ENCODE results near the gene DUSP15.
A peak's percentile ranks its signal among the peaks of the same experiment; 100 is the strongest.
"Not testable (repeated sequence)": the region's sequence is repeated elsewhere in the genome, so short reads cannot be mapped to it uniquely, and the experiment has no call there.

The DUSP15 gene

GRCh38 chr20:31839782-31840487 is 30.4 kb downstream of the DUSP15 start:
- DNase-seq (ENCODE audit: low spot score) = no peak

- no peak for DNase-seq (ENCODE audit: low spot score)
Observed at GRCh38 chr20:31838646-31839292, 31.6 kb downstream of the DUSP15 start.

DNA sequence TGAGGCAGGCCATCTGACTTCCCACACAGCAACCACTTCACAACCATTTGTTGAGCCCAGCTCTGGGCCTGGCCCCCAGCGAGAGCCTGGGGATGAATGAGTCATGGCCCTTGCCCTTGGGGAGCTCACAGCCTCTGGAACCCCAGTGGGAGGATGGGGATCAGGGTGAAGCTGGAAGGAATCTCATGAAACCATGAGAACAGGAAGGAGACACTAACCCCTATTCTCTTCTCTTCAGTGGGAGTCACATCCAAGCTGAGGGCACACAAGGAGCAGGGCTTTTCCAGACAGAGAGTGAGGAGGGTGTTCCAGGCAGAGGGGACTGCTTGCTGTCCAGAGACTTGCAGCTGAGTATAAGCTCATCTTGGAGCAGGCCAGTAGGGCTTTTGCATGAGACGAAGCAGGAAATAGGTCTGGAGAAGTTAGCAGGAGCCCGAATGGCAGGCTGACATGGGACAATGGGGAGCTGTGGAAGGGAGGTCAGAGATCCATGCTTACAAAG is 32.4 kb downstream of the DUSP15 start:
- DNase-seq (ENCODE audit: low spot score) = no peak

DNA sequence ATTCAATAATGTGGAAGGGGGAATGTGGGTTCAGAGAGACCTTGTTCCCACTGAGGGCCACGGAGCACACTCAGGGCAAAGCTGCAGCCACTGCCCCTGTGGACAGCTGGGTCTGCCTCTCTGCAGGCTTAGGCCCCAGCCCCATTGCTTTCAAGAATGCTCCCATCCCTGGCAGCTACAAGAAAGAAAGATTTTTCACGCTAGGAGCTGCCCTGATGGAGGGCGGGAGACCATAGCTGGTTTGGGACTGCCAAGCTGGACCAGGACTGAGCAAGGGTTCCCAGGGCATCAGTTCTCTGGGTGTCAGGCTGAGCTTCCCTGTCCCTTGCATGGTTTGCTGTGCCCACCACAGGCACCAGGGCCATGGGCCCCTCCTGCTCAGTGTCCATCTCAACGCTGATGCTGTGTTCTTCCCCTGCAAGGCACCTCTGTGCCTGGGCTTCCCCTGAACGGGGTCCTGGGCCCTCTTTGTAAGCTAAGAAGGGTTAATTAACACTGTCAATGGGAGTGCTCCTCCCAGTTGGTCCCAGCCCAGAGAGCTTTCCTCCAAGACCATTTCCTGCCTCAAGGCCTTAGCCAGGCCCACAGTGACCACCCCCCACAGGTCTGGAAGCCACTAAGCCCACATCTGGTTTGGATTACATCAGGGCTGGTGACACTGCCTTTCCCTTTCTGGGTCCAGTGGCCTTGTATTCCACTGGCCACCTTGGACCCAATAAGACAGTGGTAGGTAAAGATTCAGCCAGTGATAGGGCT is 33.3 kb downstream of the DUSP15 start:
- no peak for DNase-seq (ENCODE audit: low spot score)

DNA sequence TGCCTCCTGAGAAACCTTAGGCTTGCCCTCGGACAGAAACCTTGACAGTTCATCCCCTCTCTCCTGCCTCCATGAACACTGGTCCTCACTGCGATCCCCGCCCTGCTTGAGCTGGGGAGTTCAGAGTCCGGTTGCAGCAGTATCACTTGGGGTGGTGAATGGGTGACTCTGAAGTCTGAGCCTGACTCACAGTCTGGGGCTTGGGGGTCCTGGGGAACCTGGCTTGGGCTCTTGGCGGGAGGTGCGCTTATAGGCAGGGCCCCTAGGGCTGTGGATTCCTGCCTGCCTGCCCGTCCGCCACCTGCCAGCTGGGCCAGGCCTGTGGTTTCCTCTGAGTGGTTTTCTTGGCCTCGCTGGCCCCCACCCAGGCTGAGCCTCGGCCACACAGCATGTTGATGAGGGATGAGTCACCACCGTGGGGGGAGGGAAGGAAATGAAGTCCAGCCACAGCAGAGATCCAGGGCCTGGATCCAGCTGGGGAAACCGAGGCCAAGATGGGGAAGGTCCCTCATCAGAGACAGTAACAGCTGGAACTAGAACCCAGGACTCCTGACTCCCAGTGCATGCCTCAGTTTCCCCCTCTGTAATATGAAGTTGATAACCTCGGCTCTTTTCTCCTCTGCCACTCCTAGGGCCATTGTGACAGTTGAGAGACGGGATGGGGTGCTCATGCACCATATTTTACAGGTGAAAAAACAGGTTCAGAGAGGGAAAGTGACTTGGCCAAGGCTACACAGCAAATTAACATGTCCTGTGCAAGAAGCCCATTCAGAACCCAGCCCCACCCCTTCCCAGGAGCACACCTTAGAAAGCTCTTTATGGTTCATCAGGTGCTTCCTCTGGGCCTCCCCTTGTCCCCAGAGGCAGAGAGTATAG is 34.1 kb downstream of the DUSP15 start:
- DNase-seq (ENCODE audit: low spot score) = peak; percentile 38

DNA sequence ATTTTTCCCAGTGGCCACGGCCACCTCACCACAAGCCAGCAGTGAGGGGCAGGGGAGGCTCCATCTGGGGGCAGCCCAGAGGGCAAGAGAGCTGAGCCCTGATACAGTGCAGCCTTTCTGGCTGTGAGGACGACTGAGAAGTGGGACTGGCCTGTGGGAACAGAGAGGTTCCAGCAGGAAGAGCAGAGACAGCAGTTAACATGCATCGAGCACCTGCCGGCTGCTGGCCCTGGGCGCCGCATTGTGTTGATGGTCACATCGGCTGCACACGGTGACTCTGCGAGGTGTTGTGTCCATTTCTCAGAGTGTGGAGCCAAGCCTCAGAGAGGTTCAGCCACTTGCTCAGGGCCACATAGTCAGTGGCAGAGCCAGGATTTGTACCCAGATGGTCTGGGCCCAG is 34.8 kb downstream of the DUSP15 start:
- no peak for DNase-seq (ENCODE audit: low spot score)

DNA sequence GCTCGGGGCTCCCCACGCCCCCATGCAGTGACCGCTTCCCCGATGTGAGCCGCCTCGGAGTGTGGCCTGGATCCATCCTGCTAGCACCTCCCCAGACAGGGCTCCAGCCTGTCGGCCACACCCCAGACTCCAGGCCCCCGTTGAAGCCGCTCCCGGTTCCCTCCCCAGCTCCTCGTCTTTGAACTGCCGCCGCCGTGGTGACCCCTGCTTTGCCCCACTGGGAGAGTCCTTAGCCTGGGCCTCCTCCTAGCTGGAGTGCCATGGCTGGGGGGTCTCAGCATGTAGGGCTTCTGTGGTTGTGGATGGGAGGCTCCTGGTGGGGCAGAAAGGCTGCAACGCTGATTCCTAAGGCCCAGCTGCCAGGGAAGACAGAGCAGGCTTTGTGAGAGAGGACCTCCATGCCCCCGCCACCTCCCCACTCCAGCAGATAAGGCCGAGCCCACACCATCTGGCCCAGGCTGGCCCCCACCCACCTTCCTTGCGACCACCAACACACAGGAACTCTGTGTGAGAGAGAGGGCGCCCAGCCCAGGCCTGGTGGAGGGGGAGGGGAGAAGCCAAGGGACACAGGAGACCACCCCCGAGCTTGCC is 36.3 kb downstream of the DUSP15 start:
- DNase-seq (ENCODE audit: low spot score) = no peak

GRCh38 chr20:31833130-31833930 is 37.0 kb downstream of the DUSP15 start:
- DNase-seq (ENCODE audit: low spot score) = peak; percentile 60

DNA sequence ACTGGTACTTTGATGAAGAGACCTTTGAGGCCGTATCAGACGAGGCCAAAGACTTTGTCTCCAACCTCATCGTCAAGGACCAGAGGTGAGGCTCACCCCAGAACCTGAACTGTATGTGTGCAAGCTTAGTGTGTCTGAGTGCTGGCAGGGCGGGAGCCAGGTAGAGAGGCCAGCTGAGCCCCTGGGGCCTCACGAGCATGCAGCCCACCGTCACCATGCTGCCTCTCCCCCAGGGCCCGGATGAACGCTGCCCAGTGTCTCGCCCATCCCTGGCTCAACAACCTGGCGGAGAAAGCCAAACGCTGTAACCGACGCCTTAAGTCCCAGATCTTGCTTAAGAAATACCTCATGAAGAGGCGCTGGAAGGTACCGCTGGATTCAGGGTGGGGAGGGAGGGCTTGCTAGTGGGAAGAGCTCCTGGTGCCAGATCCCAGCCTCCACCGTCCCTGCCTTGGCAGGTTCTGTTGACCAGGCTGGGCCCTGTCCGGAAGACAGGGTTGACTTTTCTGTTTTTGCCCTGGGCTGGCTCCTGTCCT is 38.5 kb downstream of the DUSP15 start:
- DNase-seq (ENCODE audit: low spot score) = no peak

GRCh38 chr20:31831211-31831610 is 39.1 kb downstream of the DUSP15 start:
- DNase-seq (ENCODE audit: low spot score) = no peak

DNA sequence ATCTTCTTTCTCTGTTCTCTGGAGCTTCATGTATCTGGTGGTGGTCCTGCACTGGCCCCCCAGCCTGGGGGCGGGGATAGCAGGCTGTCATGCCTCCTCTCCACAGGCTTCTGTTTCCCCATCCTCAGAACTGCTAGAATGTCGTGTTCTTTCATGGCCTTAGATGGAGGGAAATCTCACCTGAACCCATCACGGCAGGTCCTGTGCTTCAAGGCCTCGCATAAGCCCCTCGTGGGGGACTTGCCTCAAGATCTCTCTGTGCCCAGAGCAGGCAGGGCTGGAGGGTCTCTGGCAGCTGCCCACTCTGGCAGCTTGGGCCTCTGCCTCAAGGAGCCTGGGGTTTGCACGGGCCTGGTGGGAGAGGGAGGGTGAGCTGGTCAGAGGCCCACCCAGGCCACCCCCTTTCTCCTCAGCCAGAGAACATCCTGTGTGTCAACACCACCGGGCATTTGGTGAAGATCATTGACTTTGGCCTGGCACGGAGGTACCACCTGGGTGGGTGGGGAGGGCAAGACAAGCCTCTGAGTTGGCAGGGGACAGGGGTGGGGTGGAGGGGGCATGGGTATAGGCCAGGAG is 39.8 kb downstream of the DUSP15 start:
- DNase-seq (ENCODE audit: low spot score) = no peak

DNA sequence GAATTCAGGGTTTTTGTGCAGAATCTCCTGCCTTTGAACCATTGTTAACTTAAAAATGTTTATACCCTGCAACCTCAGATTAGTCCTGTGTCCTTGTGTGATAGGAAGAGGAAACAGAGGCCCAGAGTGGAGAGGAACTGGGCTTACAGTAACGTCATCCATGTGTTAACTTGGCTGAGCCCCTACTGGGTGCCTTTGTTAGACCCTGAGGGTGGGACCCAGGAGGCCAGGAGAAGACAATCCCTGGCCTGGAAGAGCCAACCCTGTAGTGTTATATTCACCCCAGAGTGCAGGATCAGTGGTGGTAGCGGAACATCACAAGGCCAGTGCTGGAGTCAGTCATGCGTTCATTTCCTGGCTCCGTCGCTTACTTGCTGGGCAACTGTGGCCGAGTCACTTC is 40.6 kb downstream of the DUSP15 start:
- DNase-seq (ENCODE audit: low spot score) = no peak

GRCh38 chr20:31828016-31828415 is 42.3 kb downstream of the DUSP15 start:
- not testable (repeated sequence) for DNase-seq (ENCODE audit: low spot score)

DNA sequence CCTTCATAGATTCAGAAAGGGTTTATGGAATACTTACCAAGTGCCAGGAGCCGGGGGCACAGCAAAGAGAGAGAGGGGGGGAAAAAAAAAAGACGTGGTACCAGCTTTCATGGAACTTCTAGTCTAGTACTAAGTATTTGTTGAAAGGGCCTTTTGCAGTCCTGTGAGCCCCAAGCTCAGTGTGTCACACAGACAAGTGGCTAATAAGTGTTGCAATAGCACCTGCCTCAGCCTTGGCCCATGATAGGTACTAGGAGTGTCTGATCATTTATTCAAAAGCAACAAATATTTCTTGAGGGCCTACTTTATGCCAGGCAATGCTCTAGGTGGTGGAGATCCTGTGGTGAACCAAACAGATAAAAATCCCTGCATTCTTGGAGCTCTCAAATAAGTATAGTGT is 43.3 kb downstream of the DUSP15 start:
- no peak for DNase-seq (ENCODE audit: low spot score)

- no peak for DNase-seq (ENCODE audit: low spot score)
Observed at GRCh38 chr20:31826074-31826473, 44.3 kb downstream of the DUSP15 start.

DNA sequence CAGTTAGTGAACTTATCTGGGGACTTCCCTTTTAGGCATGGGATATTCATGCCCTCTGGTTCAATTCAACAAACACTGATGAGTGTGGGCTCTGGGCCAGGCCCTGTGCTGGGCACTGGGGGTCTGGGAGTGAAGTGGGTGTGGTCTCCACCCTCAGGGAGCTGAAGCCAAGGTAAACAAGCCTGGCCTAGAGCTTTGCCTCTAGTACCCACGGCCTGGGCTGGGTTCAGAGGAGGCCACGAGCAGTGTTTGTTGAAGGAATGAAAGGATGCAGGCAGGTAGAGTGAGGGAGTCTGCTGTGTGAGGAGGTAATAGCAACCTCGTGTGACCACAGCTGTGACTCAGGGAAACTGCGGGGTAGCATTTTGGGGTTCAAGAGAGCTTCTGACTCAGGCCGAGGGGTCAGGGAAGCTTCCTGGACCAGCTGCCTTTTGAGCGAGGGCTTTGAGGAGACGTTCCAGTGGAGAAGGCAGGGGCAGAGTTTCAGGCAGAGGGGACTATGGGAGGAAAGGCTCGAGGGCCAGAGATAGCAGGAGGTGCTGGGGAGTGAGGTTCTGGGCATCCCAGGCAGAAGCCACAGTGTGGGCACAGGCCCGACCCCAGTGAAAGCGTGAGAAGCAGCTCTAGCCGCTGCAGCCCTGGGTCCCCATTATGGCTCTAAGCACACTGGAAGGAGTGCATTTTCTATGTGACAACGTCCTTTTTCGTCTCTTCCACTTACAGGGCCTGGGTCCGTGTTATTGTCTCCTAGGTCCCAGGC is 45.6 kb downstream of the DUSP15 start:
- DNase-seq (ENCODE audit: low spot score) = no peak

DNA sequence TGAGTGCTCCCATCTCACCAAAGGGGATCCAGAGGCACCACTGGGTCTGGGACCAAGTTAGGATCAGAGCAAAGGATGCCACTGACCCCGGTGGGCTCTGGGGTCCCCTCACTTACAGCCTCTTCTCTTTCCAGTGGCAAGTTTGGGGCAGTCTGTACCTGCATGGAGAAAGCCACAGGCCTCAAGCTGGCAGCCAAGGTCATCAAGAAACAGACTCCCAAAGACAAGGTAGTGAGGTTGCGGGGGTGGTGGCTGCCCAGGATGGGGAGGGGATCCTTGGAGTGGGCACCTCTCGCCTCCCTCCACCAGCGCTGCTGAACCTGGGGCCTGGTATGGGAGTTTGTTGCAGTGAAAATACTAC is 46.2 kb downstream of the DUSP15 start:
- DNase-seq (ENCODE audit: low spot score) = no peak

- no peak for DNase-seq (ENCODE audit: low spot score)
Observed at GRCh38 chr20:31823360-31824124, 46.8 kb downstream of the DUSP15 start.
